HG03066 (cell line): Measurements from ENCODE around the gene CSGALNACT2.
A peak's percentile ranks its signal among the peaks of the same experiment; 100 is the strongest.
"Not testable (repeated sequence)": the region's sequence is repeated elsewhere in the genome, so short reads cannot be mapped to it uniquely, and the experiment has no call there.

Source experiments
- ATAC-seq: cut with Tn5 transposase; IDR thresholded peaks from one replicate; pipeline ENCODE4 v1.9.1; 2021; ENCODE audit warnings: low read depth; ENCODE audit not compliant: unreplicated experiment

The CSGALNACT2 gene

GRCh38 chr10:43136995-43137716 lies 1.1 kb upstream of the CSGALNACT2 start:
- ATAC-seq = no peak

DNA sequence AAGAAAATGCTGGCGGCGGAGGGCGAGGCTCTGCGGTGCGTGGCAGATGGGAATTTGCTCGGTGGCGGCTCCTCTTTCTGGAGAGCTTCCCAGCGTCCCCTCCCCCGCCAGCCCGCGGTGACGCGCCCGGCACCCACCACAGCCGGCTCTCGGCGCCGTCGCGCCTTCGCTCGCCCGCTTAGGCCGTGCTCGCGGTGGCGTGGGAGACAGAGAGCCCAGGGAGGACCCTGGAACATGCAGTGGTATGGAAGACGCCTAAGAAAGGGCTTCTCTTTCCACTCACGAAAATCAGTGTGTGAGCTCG lies 576 bp upstream of the CSGALNACT2 start:
- peak; percentile 22 for ATAC-seq

- ATAC-seq = peak; percentile 34
Measured at GRCh38 chr10:43138757-43139241, 554 bp downstream of the CSGALNACT2 start.

- ATAC-seq = no peak
Measured at GRCh38 chr10:43141421-43141820, 3.2 kb downstream of the CSGALNACT2 start.

GRCh38 chr10:43145311-43145710 lies 7.1 kb downstream of the CSGALNACT2 start:
- no peak for ATAC-seq

DNA sequence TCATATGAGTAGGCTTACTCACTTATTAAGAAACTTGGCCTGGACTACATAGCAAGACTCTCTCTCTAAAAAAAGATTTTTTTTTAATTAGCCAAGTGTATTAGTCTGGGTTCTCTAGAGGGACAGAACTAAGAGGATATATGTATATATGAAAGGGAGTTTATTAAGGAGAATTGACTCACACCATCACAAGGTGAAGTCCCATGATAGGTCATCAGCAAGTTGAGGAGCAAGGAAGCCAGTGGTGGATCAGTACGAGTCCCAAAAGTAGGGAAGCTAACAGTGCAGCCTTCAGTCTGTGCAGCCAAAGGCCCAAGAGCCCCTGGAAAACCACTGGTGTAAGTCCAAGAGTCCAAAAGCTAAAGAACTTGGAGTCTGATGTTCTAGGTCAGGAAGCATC lies 7.7 kb downstream of the CSGALNACT2 start:
- ATAC-seq = not testable (repeated sequence)

GRCh38 chr10:43151371-43151770 lies 13.1 kb downstream of the CSGALNACT2 start:
- no peak for ATAC-seq

- no peak for ATAC-seq
Measured at GRCh38 chr10:43153901-43154300, 15.7 kb downstream of the CSGALNACT2 start.

GRCh38 chr10:43155221-43155620 lies 17.0 kb downstream of the CSGALNACT2 start:
- ATAC-seq = no peak

DNA sequence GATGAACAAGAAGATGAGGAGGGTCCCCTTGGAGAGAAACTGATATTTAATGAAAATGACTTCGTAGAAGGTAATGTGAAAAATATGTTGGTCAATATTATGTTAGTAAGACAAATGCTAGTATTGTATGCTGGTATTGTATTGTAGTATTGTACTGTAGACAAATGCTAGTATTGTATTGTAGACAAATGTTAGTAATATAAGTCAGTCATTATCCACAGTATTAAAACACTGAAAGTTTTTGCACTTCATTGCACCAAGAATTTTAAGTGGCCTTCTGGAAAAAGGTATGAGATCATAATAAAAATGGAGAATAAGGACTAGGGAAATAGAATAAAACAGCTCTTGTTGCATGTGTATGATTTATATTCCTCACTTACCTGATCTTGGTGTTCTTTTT lies 17.5 kb downstream of the CSGALNACT2 start:
- no peak for ATAC-seq

- ATAC-seq = no peak
Measured at GRCh38 chr10:43156590-43157341, 18.5 kb downstream of the CSGALNACT2 start.

- no peak for ATAC-seq
Measured at GRCh38 chr10:43158636-43159035, 20.4 kb downstream of the CSGALNACT2 start.

DNA sequence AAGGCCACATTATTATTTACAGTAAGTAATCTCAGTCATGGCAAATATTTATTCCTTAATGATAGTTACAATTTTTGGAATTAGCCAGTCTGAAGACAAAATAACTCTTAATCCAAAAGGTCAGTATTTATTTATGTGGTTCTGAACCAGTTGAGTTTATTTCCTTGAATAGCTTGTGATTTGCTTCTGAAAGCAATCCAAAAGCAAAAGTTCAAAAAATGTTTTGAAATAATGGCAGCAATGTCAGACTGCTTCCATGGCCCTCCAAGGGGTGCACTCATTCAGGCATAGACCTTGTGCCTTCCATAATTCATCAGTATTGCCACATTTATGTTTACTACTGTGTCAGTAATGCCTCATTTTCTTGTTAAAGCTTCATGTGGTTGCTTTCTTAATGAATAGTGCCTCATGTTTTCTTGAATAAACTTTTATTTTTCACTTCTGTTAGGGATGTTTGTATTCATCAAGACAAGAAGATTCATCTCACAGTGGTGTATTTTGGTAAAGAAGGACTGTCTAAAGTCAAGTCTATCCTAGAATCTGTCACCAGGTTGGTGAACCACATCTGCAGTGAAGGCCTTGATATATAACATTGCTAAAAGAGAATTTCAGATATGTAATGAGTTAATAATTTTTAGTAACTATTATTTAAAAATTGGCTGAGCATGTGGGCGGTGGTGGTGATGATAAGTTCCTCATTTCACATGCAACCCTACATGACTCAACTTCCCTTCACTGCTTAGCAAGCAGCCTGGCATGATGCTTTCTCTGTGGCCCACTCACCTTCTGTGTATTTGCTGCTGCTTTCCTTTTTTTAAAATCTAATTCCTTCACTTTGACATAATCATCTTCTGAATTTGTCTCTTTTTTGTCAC lies 22.0 kb downstream of the CSGALNACT2 start:
- peak; percentile 50 for ATAC-seq

- ATAC-seq = peak; percentile 59
Measured at GRCh38 chr10:43160921-43161255, 22.6 kb downstream of the CSGALNACT2 start.

- no peak for ATAC-seq
Measured at GRCh38 chr10:43162604-43163003, 24.4 kb downstream of the CSGALNACT2 start.

- no peak for ATAC-seq
Measured at GRCh38 chr10:43166207-43166879, 28.1 kb downstream of the CSGALNACT2 start.

DNA sequence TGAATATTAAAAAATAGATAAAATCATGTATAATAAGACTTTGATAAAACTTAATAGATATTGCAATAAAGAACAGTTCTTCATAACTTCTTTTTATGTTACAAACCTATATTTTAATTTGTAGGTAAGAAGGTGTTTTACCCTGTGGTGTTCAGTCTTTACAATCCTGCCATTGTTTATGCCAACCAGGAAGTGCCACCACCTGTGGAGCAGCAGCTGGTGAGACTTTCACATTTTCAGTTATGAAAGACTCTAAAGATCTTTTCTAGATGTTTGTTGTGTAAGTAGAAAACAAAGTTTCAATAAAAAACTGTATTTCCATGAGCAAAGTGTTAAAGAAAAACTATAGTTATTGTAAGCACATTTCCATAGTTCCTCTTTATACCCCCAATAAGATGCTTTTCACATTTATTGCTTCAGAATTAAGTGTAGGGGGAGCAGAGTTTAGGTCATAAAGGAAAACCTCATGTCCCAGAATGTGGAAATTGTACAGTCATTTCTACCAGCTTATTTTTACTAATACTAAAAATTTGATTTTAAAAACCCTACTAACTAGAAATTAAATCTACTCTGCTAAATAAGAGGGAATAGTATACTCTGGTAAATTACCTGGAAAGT lies 28.7 kb downstream of the CSGALNACT2 start:
- ATAC-seq = no peak

- ATAC-seq = no peak
Measured at GRCh38 chr10:43167498-43167889, 29.2 kb downstream of the CSGALNACT2 start.

DNA sequence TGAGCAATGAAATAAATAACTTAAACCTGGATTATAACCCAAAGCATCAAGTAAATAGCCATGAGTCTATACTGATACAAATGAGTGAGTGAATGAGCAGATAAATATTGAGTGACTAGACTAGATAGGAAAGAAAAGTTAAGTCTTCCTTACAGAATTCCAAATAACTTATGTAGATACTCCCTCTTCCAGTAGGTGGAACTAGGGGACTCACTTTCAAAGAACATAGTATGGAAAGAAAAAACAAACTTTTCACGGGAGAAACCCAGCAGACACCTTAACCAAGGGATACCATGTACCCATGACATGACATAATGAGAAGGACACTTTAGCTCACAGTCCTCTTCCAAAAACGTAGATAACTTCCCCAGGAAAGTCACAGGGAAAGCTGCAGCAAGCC lies 32.2 kb downstream of the CSGALNACT2 start:
- no peak for ATAC-seq

GRCh38 chr10:43172645-43173044 lies 34.4 kb downstream of the CSGALNACT2 start:
- no peak for ATAC-seq
